ENCODE results near the gene MIEF2.
A peak's percentile ranks its signal among the peaks of the same experiment; 100 is the strongest.

The MIEF2 gene

DNA sequence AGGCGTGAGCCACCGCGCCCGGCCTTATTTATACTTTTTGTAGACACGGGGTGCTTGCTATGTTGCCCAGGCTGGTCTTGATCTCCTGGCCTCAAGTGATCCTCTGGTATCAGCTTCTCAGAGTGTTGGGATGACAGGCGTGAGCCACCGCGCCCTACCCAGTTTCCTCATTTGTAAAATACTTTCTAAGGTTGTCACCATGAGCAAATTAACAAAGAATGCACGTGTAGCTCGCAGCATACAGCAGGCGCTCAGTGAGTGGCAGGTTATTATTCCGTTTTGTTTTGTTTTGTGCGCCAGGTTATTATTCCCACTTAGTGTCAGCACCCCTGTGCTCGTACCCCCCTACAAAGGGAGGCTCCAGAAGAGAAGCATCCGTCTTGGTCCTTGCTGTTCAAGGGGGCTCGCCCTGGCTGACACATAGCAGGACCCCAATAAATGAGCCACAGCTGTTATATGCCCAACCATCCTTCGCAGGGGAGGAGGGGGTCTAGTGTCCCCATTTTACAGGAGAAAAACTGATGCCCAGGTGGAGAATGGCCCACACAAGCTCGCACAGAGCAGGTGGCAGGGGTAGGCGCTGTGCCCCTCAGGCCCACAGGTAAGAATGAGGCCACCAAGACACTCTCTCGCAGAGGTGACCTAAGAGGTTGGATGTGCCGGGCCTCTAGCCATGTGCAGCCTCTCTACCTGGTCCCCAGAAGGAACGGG is 686 bp upstream of the MIEF2 start:
- H3K79me2 ChIP-seq (ENCODE audit: insufficient read depth, low read length): peaks cover 40% of the 10 kb centered on the region
- no peaks in the 10 kb centered on the region for H3F3A ChIP-seq (ENCODE audit: low read depth)
- peak overlapping the region; percentile 86 for H2AFZ ChIP-seq (ENCODE audit: low read length)
- peaks cover 27% of the 10 kb centered on the region for H3K4me1 ChIP-seq (ENCODE audit: insufficient read depth, low read length, poor library complexity, severe bottlenecking)
- peaks cover 9% of the 10 kb centered on the region; the same call in 1 of the 2 replicates for H3K36me3 ChIP-seq (ENCODE audit: insufficient read depth, low read length)
- peak overlapping the region; percentile 93 for H3K4me3 ChIP-seq (ENCODE audit: low read length, poor library complexity, severe bottlenecking)
- no peaks in the 10 kb centered on the region for H3K9me3 ChIP-seq (ENCODE audit: insufficient read depth, low read depth, low read length)
- H3K9me2 ChIP-seq (replicated peaks; ENCODE audit: low read depth, low read length): no peaks in the 10 kb centered on the region
- no peaks in the 10 kb centered on the region for H3K27me3 ChIP-seq (ENCODE audit: insufficient read depth, low read length, poor library complexity, severe bottlenecking)
- TF ChIP-seq, protein P1, sequence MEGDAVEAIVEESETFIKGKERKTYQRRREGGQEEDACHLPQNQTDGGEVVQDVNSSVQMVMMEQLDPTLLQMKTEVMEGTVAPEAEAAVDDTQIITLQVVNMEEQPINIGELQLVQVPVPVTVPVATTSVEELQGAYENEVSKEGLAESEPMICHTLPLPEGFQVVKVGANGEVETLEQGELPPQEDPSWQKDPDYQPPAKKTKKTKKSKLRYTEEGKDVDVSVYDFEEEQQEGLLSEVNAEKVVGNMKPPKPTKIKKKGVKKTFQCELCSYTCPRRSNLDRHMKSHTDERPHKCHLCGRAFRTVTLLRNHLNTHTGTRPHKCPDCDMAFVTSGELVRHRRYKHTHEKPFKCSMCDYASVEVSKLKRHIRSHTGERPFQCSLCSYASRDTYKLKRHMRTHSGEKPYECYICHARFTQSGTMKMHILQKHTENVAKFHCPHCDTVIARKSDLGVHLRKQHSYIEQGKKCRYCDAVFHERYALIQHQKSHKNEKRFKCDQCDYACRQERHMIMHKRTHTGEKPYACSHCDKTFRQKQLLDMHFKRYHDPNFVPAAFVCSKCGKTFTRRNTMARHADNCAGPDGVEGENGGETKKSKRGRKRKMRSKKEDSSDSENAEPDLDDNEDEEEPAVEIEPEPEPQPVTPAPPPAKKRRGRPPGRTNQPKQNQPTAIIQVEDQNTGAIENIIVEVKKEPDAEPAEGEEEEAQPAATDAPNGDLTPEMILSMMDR (conservative IDR thresholded peaks at IDR 0.05; ENCODE audit: low read length): no peak
- TF ChIP-seq EZH2phosphoT487 (IDR thresholded peaks at IDR 0.05; ENCODE audit: borderline replicate concordance): no peak
- H3K4me2 ChIP-seq (ENCODE audit: low read depth, low read length, poor library complexity, severe bottlenecking): peak overlapping the region; percentile 80
- peaks cover 25% of the 10 kb centered on the region for H4K20me1 ChIP-seq (ENCODE audit: insufficient read depth, low read length, poor library complexity, severe bottlenecking)
- peak overlapping the region; percentile 81 for H3K9ac ChIP-seq (ENCODE audit: low read depth, low read length, poor library complexity, severe bottlenecking)

- H3F3A ChIP-seq (ENCODE audit: low read depth): no peaks in the 10 kb centered on the region
- peak overlapping the region; percentile 86 for H2AFZ ChIP-seq (ENCODE audit: low read length)
- peaks cover 27% of the 10 kb centered on the region for H3K4me1 ChIP-seq (ENCODE audit: insufficient read depth, low read length, poor library complexity, severe bottlenecking)
These were observed 669 bp downstream of the MIEF2 start for GRCh38 chr17:18261146-18261515.

GRCh38 chr17:18261659-18262058 is 1.2 kb downstream of the MIEF2 start:
- no peaks in the 10 kb centered on the region for H3K9me2 ChIP-seq (replicated peaks; ENCODE audit: low read depth, low read length)
- no peaks in the 10 kb centered on the region for H3F3A ChIP-seq (ENCODE audit: low read depth)
- peak overlapping the region; percentile 93 for H3K4me3 ChIP-seq (ENCODE audit: low read length, poor library complexity, severe bottlenecking)
- H3K27me3 ChIP-seq (ENCODE audit: insufficient read depth, low read length, poor library complexity, severe bottlenecking): no peaks in the 10 kb centered on the region
- TF ChIP-seq, protein P1 (conservative IDR thresholded peaks at IDR 0.05; ENCODE audit: low read length): no peak
- TF ChIP-seq EZH2phosphoT487 (IDR thresholded peaks at IDR 0.05; ENCODE audit: borderline replicate concordance): no peak
- peak overlapping the region; percentile 81 for H3K9ac ChIP-seq (ENCODE audit: low read depth, low read length, poor library complexity, severe bottlenecking)
- peaks cover 12% of the 10 kb centered on the region for H4K20me1 ChIP-seq (ENCODE audit: insufficient read depth, low read length, poor library complexity, severe bottlenecking)
- H3K4me2 ChIP-seq (ENCODE audit: low read depth, low read length, poor library complexity, severe bottlenecking): peak overlapping the region; percentile 80
- no peak overlapping the region for H2AFZ ChIP-seq (ENCODE audit: low read length)
- H3K79me2 ChIP-seq (ENCODE audit: insufficient read depth, low read length): peaks cover 29% of the 10 kb centered on the region
- peaks cover 26% of the 10 kb centered on the region for H3K4me1 ChIP-seq (ENCODE audit: insufficient read depth, low read length, poor library complexity, severe bottlenecking)
- H3K9me3 ChIP-seq (ENCODE audit: insufficient read depth, low read depth, low read length): no peaks in the 10 kb centered on the region
- peaks cover 6% of the 10 kb centered on the region; the same call in 1 of the 2 replicates for H3K36me3 ChIP-seq (ENCODE audit: insufficient read depth, low read length)

More at GRCh38 chr17:18261146-18261515, 669 bp downstream of the MIEF2 start:
- Histone ChIP-seq H3K4me3 (ENCODE audit: low read length, poor library complexity, severe bottlenecking) (peak overlapping the region; percentile 93), H3K79me2 (ENCODE audit: insufficient read depth, low read length) (peaks cover 35% of the 10 kb centered on the region), H3K27me3 (ENCODE audit: insufficient read depth, low read length, poor library complexity, severe bottlenecking) (no peaks in the 10 kb centered on the region), H3K9me3 (ENCODE audit: insufficient read depth, low read depth, low read length) (no peaks in the 10 kb centered on the region), H3K9ac (ENCODE audit: low read depth, low read length, poor library complexity, severe bottlenecking) (peak overlapping the region; percentile 81), H3K9me2 (replicated peaks; ENCODE audit: low read depth, low read length) (no peaks in the 10 kb centered on the region), H3K36me3 (ENCODE audit: insufficient read depth, low read length) (peaks cover 6% of the 10 kb centered on the region; the same call in 1 of the 2 replicates), H3K4me2 (ENCODE audit: low read depth, low read length, poor library complexity, severe bottlenecking) (peak overlapping the region; percentile 80), H4K20me1 (ENCODE audit: insufficient read depth, low read length, poor library complexity, severe bottlenecking) (peaks cover 17% of the 10 kb centered on the region)
- no peak for TF ChIP-seq EZH2phosphoT487 (IDR thresholded peaks at IDR 0.05; ENCODE audit: borderline replicate concordance)
- TF ChIP-seq, protein P1 (conservative IDR thresholded peaks at IDR 0.05; ENCODE audit: low read length): no peak

All from Loucy (cell line).